GM12878 (cell line): Measurements from ENCODE around the gene IQCF5. TPM values are rescaled to one million over a fixed set of nuclear protein-coding genes. Genes with fewer than 3 reads are reported as not detected.
"Not testable (repeated sequence)": the region's sequence is repeated elsewhere in the genome, so short reads cannot be mapped to it uniquely, and the experiment has no call there.

ENCODE experiments used
- ATAC-seq: fragments of 200-7000 bp; cut with Tn5 transposase; 3 replicates; pipeline ENCODE4 v1.9.1; 2020; ENCODE audit warnings: mild to moderate bottlenecking, moderate library complexity
- BruUV-seq: library from RNA; stranded (reverse); fragments of 400-500 nt; replicated peaks from 2 replicates; lab custom pipeline; 2021; lab: Mats Ljungman, UMichigan
- CTCF ChIA-PET: fragments of 300-600 bp; sonication (Branson Sonifier 250); formaldehyde crosslinking; extraction: SDS; loops from one replicate; lab custom pipeline; 2021; ENCODE audit warnings: inconsistent platforms; lab: Yijun Ruan, JAX
- POLR2A ChIA-PET: fragments of 350-600 bp; formaldehyde crosslinking; extraction: SDS; loops from one replicate; lab custom pipeline; 2021; ENCODE audit warnings: inconsistent platforms; lab: Charles Lee
- RAD21 ChIA-PET: fragments of 300-600 bp; sonication (Branson Sonifier 250); formaldehyde crosslinking; loops from one replicate; lab custom pipeline; 2023; ENCODE audit warnings: antibody characterized with exemption; ENCODE audit not compliant: unreplicated experiment; lab: Charles Lee
- SMC1A ChIA-PET: fragments of 300-600 bp; sonication (Branson Sonifier 250); formaldehyde crosslinking; loops from one replicate; lab custom pipeline; 2023; ENCODE audit not compliant: unreplicated experiment, uncharacterized antibody; lab: Charles Lee
- DNase-seq: peaks from one replicate; pipeline ENCODE4 v3.0.0-alpha.2; 2011; ENCODE audit warnings: low read depth, low spot score
- FAIRE-seq: peaks from 3 replicates; lab custom pipeline; 2011; peaks lifted over from hg19 to GRCh38; lab: Jason Lieb, UNC
- H2AFZ ChIP-seq: 2 replicates; pipeline ENCODE4 v1.6.0; 2011; ENCODE audit warnings: low read depth, low read length, control low read depth; ENCODE audit not compliant: control insufficient read depth
- H3K27ac ChIP-seq: 2 replicates; pipeline ENCODE4 v1.5.1; 2011; ENCODE audit warnings: control low read depth; ENCODE audit not compliant: control insufficient read depth, insufficient read depth
- H3K27me3 ChIP-seq, 2 experiments: replicated peaks in 1 of 2; 2 replicates each; pipeline versions ENCODE4 v1.6.0 to v1.6.1; 2011; ENCODE audit warnings: low read length in 1 of 2; ENCODE audit not compliant: control insufficient read depth in 2 of 2, insufficient read depth in 2 of 2
- H3K36me3 ChIP-seq, 2 experiments: 2 replicates each; pipeline ENCODE4 v1.5.1; 2011; ENCODE audit warnings: low read length in 1 of 2; ENCODE audit not compliant: control insufficient read depth in 2 of 2, insufficient read depth in 2 of 2
- H3K4me1 ChIP-seq: 2 replicates; pipeline ENCODE4 v1.6.1; 2011; ENCODE audit warnings: mild to moderate bottlenecking, low read length, moderate library complexity, mixed read lengths; ENCODE audit not compliant: control insufficient read depth, insufficient read depth
- H3K4me2 ChIP-seq: 2 replicates; pipeline ENCODE4 v1.6.0; 2011; ENCODE audit warnings: control low read depth; ENCODE audit not compliant: control insufficient read depth, insufficient read depth
- H3K4me3 ChIP-seq: fragments of 200-600 bp; sonication (generic); 2 replicates; pipeline ENCODE4 v1.5.1; 2016
- H3K79me2 ChIP-seq: 2 replicates; pipeline ENCODE4 v1.6.0; 2011; ENCODE audit warnings: low read length; ENCODE audit not compliant: control insufficient read depth, insufficient read depth
- H3K9ac ChIP-seq: 2 replicates; pipeline ENCODE4 v1.8.0; 2011; ENCODE audit warnings: low read length, control low read depth, mixed read lengths; ENCODE audit not compliant: control insufficient read depth, insufficient read depth
- H3K9me3 ChIP-seq: replicated peaks from 3 replicates; pipeline ENCODE4 v1.5.1; 2011; ENCODE audit warnings: mild to moderate bottlenecking, low read length; ENCODE audit not compliant: control insufficient read depth, insufficient read depth
- H4K20me1 ChIP-seq: 2 replicates; pipeline ENCODE4 v1.6.0; 2011; ENCODE audit not compliant: control insufficient read depth, insufficient read depth
- BACH1 ChIP-seq: fragments of 450-650 bp; IDR thresholded peaks from 2 replicates; pipeline ENCODE4 v1.6.1; 2017; ENCODE audit warnings: mild to moderate bottlenecking, borderline replicate concordance
- EED ChIP-seq: sonication (generic); IDR thresholded peaks from 2 replicates; pipeline ENCODE4 v1.6.1; 2016; ENCODE audit warnings: antibody characterized with exemption, low read depth
- ETV6 ChIP-seq, 2 experiments: fragments of 450-650 bp in 1 of 2; IDR thresholded peaks in 1 of 2; conservative IDR thresholded peaks in 1 of 2; 2 replicates each; pipeline ENCODE4 v1.6.1; 2014; ENCODE audit warnings: antibody characterized with exemption in 1 of 2, borderline replicate concordance in 1 of 2, low read depth in 1 of 2, mild to moderate bottlenecking in 1 of 2, moderate library complexity in 1 of 2
- NR2F1 ChIP-seq: fragments of 450-650 bp; conservative IDR thresholded peaks from 2 replicates; pipeline ENCODE4 v1.6.1; 2017; ENCODE audit warnings: mild to moderate bottlenecking
- PAX8 ChIP-seq: fragments of 450-650 bp; IDR thresholded peaks from 2 replicates; pipeline ENCODE4 v1.6.1; 2017; ENCODE audit warnings: mild to moderate bottlenecking, moderate library complexity
- RELA ChIP-seq: fragments of 450-650 bp; IDR thresholded peaks from 2 replicates; pipeline ENCODE4 v1.8.0; 2014; ENCODE audit warnings: borderline replicate concordance; ENCODE audit not compliant: partially characterized antibody
- SIN3A ChIP-seq: IDR thresholded peaks from 2 replicates; pipeline ENCODE4 v1.6.1; 2012; ENCODE audit warnings: low read depth, low read length, improper control_type of control experiment
- YY1 ChIP-seq: IDR thresholded peaks from 2 replicates; pipeline ENCODE4 v1.6.1; 2011; ENCODE audit warnings: low read depth, mild to moderate bottlenecking, low read length
- WGBS: methylation state at CpG from one replicate; pipeline ENCODE4 v1.1.6; 2016; ENCODE audit warnings: low lambda C conversion rate; ENCODE audit not compliant: insufficient replicate concordance, insufficient coverage; ENCODE audit errors: missing lambda C conversion rate; 5-methylcytosine and 5-hydroxymethylcytosine counted together
- in situ Hi-C: fragments of 300-500 bp; cut with MboI; formaldehyde crosslinking; loops from 9 replicates; pipeline ENCODE4 v1.14.3; 2018; ENCODE audit warnings: mixed read lengths
- intact Hi-C: fragments of 100-400 bp; cut with micrococcal nuclease; formaldehyde crosslinking; loops from one replicate; pipeline ENCODE4 v1.14.2; 2022; ENCODE audit not compliant: unreplicated experiment
- polyA plus RNA-seq, 11 experiments: library from polyadenylated mRNA; depleted of rRNA in 4 of 11; unstranded in 6 of 11; stranded (reverse) in 5 of 11; fragments of >200 nt; fragmentation: Nextera tagmentation in 4 of 11; fragmentation: Illumina TruSeq in 1 of 11; extraction: Ambion mirVana in 4 of 11; extraction: Trizol in 1 of 11; gene quantifications; 1 replicate in 1 of 11; 2 replicates in 10 of 11; pipeline versions ENCODE4 v1.2.1 to v1.2.3, GENCODE V29; 2011 to 2016; ENCODE audit warnings: inconsistent platforms in 2 of 11, missing spikeins in 2 of 11, low read depth in 1 of 11
- total RNA-seq, 4 experiments: library from RNA; depleted of rRNA in 3 of 4; stranded (reverse); fragments of >200 nt in 3 of 4; fragmentation: Illumina TruSeq in 1 of 4; extraction: Trizol in 1 of 4; gene quantifications; 2 replicates each; pipeline versions ENCODE4 v1.2.1 to v1.2.3, GENCODE V29; 2013 to 2021
- TF ChIP-seq, protein P1 (sequence below): IDR thresholded peaks from 2 replicates; pipeline ENCODE4 v1.6.1; 2011; ENCODE audit warnings: borderline replicate concordance, low read depth, mild to moderate bottlenecking, moderate library complexity, mixed read lengths, low read length; ENCODE audit not compliant: insufficient read depth; ENCODE audit errors: extremely low read length

The IQCF5 gene
- total and polyA plus RNA-seq, 10 of the 15 experiments (the other 5 are each of a cell fraction or from before 2014, with no cell fraction given), result not detected

DNA sequence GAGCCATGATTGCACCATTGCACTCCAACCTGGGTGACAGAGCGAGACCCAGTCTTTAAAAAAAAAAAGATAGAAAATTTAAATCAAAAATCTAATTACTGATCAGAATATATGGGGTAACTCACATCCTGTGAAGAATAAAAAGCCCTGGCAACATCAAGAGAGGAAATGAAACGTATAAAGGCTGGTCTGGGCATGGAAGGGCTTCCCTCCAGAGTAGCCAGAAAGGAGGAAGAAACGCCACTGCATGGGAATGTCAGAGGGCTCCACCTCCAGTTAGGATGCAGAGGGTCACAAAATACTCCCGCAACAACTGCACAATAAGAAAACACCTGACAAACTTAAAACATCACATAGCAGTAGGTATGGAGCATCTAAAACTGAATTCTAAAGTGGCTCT lies 32.6 kb upstream of the IQCF5 start:
- H3K4me2 ChIP-seq, result no peak overlapping the region
- no peaks in the 10 kb centered on the region for H4K20me1 ChIP-seq
- peaks cover 3% of the 10 kb centered on the region; the same call in 2 of the 3 replicates for H3K9me3 ChIP-seq
- FAIRE-seq (peak; percentile 38), ATAC-seq (no peak), DNase-seq (no peak)
- H3K36me3 ChIP-seq, result no peaks in the 10 kb centered on the region
- H3K27me3 ChIP-seq, result no peaks in the 10 kb centered on the region
- in situ Hi-C loops (no loop called here), intact Hi-C loops (no loop called here)
- whole genome bisulfite sequencing, result 27% methylated on average over 4 of the region's 4 CpGs
- no peak overlapping the region for H2AFZ ChIP-seq
- CTCF ChIA-PET, result no interaction called here
- no peak overlapping the region for H3K27ac ChIP-seq
- no peaks in the 10 kb centered on the region for H3K4me1 ChIP-seq
- TF ChIP-seq BACH1, result no peak
- TF ChIP-seq PAX8, result no peak
- TF ChIP-seq NR2F1, result no peak
- TF ChIP-seq, protein P1, sequence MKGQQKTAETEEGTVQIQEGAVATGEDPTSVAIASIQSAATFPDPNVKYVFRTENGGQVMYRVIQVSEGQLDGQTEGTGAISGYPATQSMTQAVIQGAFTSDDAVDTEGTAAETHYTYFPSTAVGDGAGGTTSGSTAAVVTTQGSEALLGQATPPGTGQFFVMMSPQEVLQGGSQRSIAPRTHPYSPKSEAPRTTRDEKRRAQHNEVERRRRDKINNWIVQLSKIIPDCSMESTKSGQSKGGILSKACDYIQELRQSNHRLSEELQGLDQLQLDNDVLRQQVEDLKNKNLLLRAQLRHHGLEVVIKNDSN, result no peak
- no peak for TF ChIP-seq ETV6 (conservative IDR thresholded peaks at IDR 0.05 in 1 of 2, IDR thresholded peaks at IDR 0.05 in 1 of 2; ENCODE audit: borderline replicate concordance in 1 of 2, low read depth in 1 of 2)
- no peak overlapping the region for H3K9ac ChIP-seq
- no peaks in the 10 kb centered on the region for H3K79me2 ChIP-seq
- RAD21 ChIA-PET, result no interaction called here
- no peak overlapping the region for H3K4me3 ChIP-seq
- POLR2A ChIA-PET, result no interaction called here
- BruUV-seq, result no TSS peak
- SMC1A ChIA-PET, result no interaction called here

DNA sequence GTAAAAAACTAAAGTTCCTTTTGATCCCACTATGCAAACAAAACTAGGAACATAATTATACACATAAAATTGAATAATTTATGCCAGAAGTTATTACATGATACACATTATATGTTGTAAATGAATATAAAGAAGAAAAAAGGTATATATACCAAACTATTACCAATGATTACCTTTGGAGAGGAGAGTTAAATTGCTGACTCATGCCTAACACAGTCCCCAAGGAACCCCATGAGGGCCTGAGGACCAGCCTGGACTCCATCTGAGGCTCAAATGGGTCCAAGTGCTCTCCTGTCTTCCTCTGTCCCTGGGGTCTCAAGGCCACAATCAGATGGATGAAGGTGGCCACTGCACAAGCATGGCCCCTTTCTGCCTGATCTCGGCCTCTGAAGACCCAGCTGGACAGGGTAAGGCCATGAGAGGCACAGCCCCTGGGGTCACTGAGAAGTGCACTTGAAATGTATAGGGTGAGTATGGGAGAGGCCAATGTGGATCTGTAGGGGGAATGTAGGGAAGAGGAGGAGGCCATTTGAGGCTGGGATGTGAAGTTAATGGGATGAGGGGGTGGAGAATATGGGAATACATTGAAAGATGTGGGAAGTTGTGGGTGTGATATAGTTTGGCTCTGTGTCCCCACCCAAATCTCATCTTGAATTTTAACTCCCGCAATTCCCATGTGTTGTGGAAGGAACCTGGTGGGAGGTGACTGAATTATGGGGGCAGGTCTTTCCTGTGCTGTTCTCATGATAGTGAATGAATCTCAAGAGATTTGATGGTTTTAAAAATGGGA lies 28.8 kb upstream of the IQCF5 start:
- in situ Hi-C loops, result no loop called here
- Histone ChIP-seq H3K4me2 (no peak overlapping the region), H3K9me3 (peaks cover 3% of the 10 kb centered on the region; the same call in 2 of the 3 replicates), H3K79me2 (no peaks in the 10 kb centered on the region), H4K20me1 (no peaks in the 10 kb centered on the region), H2AFZ (no peak overlapping the region), H3K27me3 (0 out of 4 replicates have a peak, but pooled peaks cover 0 to 1% of the 10 kb centered on the region in 2 experiments), H3K9ac (no peak overlapping the region), H3K27ac (no peak overlapping the region), H3K4me3 (no peak overlapping the region), H3K4me1 (no peaks in the 10 kb centered on the region), H3K36me3 (no peaks in the 10 kb centered on the region)
- TF ChIP-seq SIN3A (no peak), EED (no peak), RELA (no peak), YY1 (no peak)
- POLR2A ChIA-PET, result no interaction called here
- ATAC-seq (no peak), DNase-seq (no peak), FAIRE-seq (no peak)
- intact Hi-C loops, result no loop called here
- SMC1A ChIA-PET, result no interaction called here
- WGBS, result 3% methylated on average over 2 of the region's 2 CpGs
- RAD21 ChIA-PET, result no interaction called here
- no TSS peak for BruUV-seq
- CTCF ChIA-PET, result no interaction called here

DNA sequence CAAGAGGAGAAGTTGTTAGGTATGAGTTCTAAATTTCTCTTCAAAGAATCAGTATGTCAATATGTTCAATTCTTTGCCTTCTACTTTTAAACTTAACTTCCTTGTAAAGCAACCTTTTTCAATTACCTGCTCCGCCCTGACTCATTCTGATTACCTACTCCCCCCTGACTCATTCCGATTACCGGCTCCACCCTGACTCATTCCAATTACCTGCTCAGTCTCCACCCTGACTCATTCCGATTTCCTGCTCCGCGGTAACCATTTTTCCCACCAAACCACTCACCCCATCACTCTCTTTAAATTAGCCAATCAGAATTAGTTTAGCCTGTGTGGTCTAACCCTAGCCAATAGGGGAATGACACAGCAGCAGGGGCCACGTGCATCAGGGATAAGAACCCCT lies 27.0 kb upstream of the IQCF5 start:
- H3K4me2 ChIP-seq, FAIRE-seq, intact Hi-C loops, SMC1A ChIA-PET, in situ Hi-C loops, CTCF ChIA-PET, H3K79me2 ChIP-seq, H3K27me3 ChIP-seq, H2AFZ ChIP-seq, POLR2A ChIA-PET, BruUV-seq, H3K36me3 ChIP-seq, H4K20me1 ChIP-seq, DNase-seq, H3K27ac ChIP-seq, H3K4me3 ChIP-seq, RAD21 ChIA-PET, H3K9me3 ChIP-seq, H3K9ac ChIP-seq, ATAC-seq, H3K4me1 ChIP-seq: not testable (repeated sequence)
- under 1% methylated on average over 7 of the region's 7 CpGs for WGBS
